GM23338 (cell line): ENCODE data around the gene PRDM9. TPM values are rescaled to one million over a fixed set of nuclear protein-coding genes. Genes with fewer than 3 reads are reported as not detected.

Experiments
- ATAC-seq: fragments of 200-7000 bp; cut with Tn5 transposase; 3 replicates; pipeline ENCODE4 v1.9.1; 2020
- DNase-seq: peaks from one replicate; pipeline ENCODE4 v3.0.0-alpha.2; 2015; ENCODE audit warnings: low spot score
- H2AFZ ChIP-seq: fragments of 200-600 bp; sonication (generic); 2 replicates; pipeline ENCODE4 v1.8.0; 2016; ENCODE audit warnings: antibody characterized with exemption, mild to moderate bottlenecking, moderate library complexity
- H3F3A ChIP-seq: fragments of 200-600 bp; sonication (generic); replicated peaks from 2 replicates; pipeline ENCODE4 v1.8.0; 2017; ENCODE audit warnings: antibody characterized with exemption, mixed run types, low read depth
- H3K27ac ChIP-seq: fragments of 200-600 bp; sonication (generic); 2 replicates; pipeline ENCODE4 v1.6.1; 2016; ENCODE audit warnings: low read depth
- H3K27me3 ChIP-seq: fragments of 200-600 bp; sonication (generic); 2 replicates; pipeline ENCODE4 v1.8.0; 2016; ENCODE audit warnings: mild to moderate bottlenecking, mixed run types, moderate library complexity; ENCODE audit not compliant: insufficient read depth
- H3K36me3 ChIP-seq: fragments of 200-600 bp; sonication (generic); 2 replicates; pipeline ENCODE4 v1.8.0; 2016; ENCODE audit warnings: mild to moderate bottlenecking; ENCODE audit not compliant: insufficient read depth
- H3K4me1 ChIP-seq: fragments of 200-600 bp; sonication (generic); 2 replicates; pipeline ENCODE4 v1.8.0; 2016; ENCODE audit warnings: mild to moderate bottlenecking, moderate library complexity; ENCODE audit not compliant: insufficient read depth
- H3K4me2 ChIP-seq: fragments of 200-600 bp; sonication (generic); 2 replicates; pipeline ENCODE4 v1.7.1; 2017; ENCODE audit warnings: mixed run types
- H3K4me3 ChIP-seq: fragments of 200-600 bp; sonication (generic); 2 replicates; pipeline ENCODE4 v1.6.1; 2016; ENCODE audit warnings: mixed run types
- H3K79me2 ChIP-seq: fragments of 200-600 bp; sonication (generic); replicated peaks from 2 replicates; pipeline ENCODE4 v1.8.0; 2017; ENCODE audit warnings: mild to moderate bottlenecking; ENCODE audit not compliant: insufficient read depth
- H3K9me2 ChIP-seq: fragments of 200-600 bp; sonication (generic); 2 replicates; pipeline ENCODE4 v1.8.0; 2017; ENCODE audit not compliant: insufficient read depth
- H4K20me1 ChIP-seq: fragments of 200-600 bp; sonication (generic); replicated peaks from 2 replicates; pipeline ENCODE4 v1.8.0; 2017; ENCODE audit warnings: mild to moderate bottlenecking; ENCODE audit not compliant: insufficient read depth
- H3K27ac Mint-ChIP-seq: 2 replicates; pipeline ENCODE4 v1.8.0; 2020; ENCODE audit warnings: inconsistent platforms, mild to moderate bottlenecking, moderate library complexity, mixed read lengths
- H3K27me3 Mint-ChIP-seq: 3 replicates; pipeline ENCODE4 v1.8.0; 2022; ENCODE audit warnings: low read depth, mild to moderate bottlenecking, moderate library complexity, mixed read lengths, inconsistent platforms; ENCODE audit not compliant: insufficient read depth, poor library complexity
- H3K36me3 Mint-ChIP-seq: 3 replicates; pipeline ENCODE4 v1.8.0; 2021; ENCODE audit warnings: low read depth, mild to moderate bottlenecking, inconsistent platforms, moderate library complexity, mixed read lengths
- H3K4me1 Mint-ChIP-seq: 3 replicates; pipeline ENCODE4 v1.8.0; 2020; ENCODE audit warnings: mild to moderate bottlenecking, inconsistent platforms, mixed read lengths
- H3K4me3 Mint-ChIP-seq: 3 replicates; pipeline ENCODE4 v1.8.0; 2021; ENCODE audit warnings: moderate library complexity, mild to moderate bottlenecking, inconsistent platforms, mixed read lengths
- H3K9me3 Mint-ChIP-seq: 3 replicates; pipeline ENCODE4 v1.8.0; 2020; ENCODE audit warnings: moderate library complexity, mild to moderate bottlenecking, inconsistent platforms, mixed read lengths
- CREB1 ChIP-seq: fragments of 250-450 bp; sonication (Bioruptor Pico); IDR thresholded peaks from 2 replicates; pipeline ENCODE4 v1.5.0; 2020; ENCODE audit warnings: low read depth, mild to moderate bottlenecking, moderate library complexity
- EZH2 ChIP-seq: fragments of 200-600 bp; sonication (generic); IDR thresholded peaks from one replicate; pipeline ENCODE4 v1.8.0; 2017; ENCODE audit warnings: antibody characterized with exemption, mild to moderate bottlenecking, low read depth; ENCODE audit not compliant: unreplicated experiment
- EZH2phosphoT487 ChIP-seq: fragments of 200-600 bp; sonication (generic); IDR thresholded peaks from one replicate; pipeline ENCODE4 v1.8.1; 2018; ENCODE audit warnings: antibody characterized with exemption; ENCODE audit not compliant: unreplicated experiment
- REST ChIP-seq: IDR thresholded peaks from one replicate; pipeline ENCODE4 v1.6.1; 2018; ENCODE audit warnings: antibody characterized with exemption; ENCODE audit not compliant: unreplicated experiment
- STAT1 ChIP-seq: IDR thresholded peaks from one replicate; pipeline ENCODE4 v1.6.1; 2016; ENCODE audit warnings: antibody characterized with exemption; ENCODE audit not compliant: unreplicated experiment
- ZNF331 ChIP-seq: fragments of 250-450 bp; sonication (Bioruptor Pico); IDR thresholded peaks from 2 replicates; pipeline ENCODE4 v1.5.0; 2020; ENCODE audit warnings: low read depth, mild to moderate bottlenecking, moderate library complexity
- ZNF462 ChIP-seq: fragments of 250-450 bp; sonication (Bioruptor Pico); IDR thresholded peaks from 2 replicates; pipeline ENCODE4 v1.5.0; 2020; ENCODE audit warnings: mild to moderate bottlenecking, moderate library complexity
- polyA plus RNA-seq: library from polyadenylated mRNA; unstranded; fragments of >200 nt; fragmentation: Nextera tagmentation; extraction: Ambion mirVana; gene quantifications from 2 replicates; pipeline ENCODE4 v1.2.1, GENCODE V29; 2016
- total RNA-seq: library from RNA; depleted of rRNA; stranded (reverse); fragments of >200 nt; shearing (Covaris generic); gene quantifications from 2 replicates; pipeline ENCODE4 v1.2.3, GENCODE V29; 2014

The PRDM9 gene
- total and polyA plus RNA-seq, 2 experiments from 2014 or later = not detected

GRCh38 chr5:23457780-23458179 lies 49.6 kb upstream of the PRDM9 start (continued):
- TF ChIP-seq REST (no peak), STAT1 (no peak), CREB1 (CRISPR knock-in tag) (no peak), EZH2phosphoT487 (no peak)

GRCh38 chr5:23459214-23459613 lies 48.2 kb upstream of the PRDM9 start:
- ATAC-seq (no peak), DNase-seq (no peak)
- H3K27ac ChIP-seq = no peak overlapping the region
- no peaks in the 10 kb centered on the region for H3K9me2 ChIP-seq
- Mint-ChIP-seq H3K4me1 (no peaks in the 10 kb centered on the region), H3K36me3 (no peaks in the 10 kb centered on the region; the same call in 2 of the 3 replicates), H3K9me3 (peaks cover 4% of the 10 kb centered on the region; the same call in 2 of the 3 replicates), H3K4me3 (no peak overlapping the region), H3K27ac (no peak overlapping the region), H3K27me3 (peaks cover 3% of the 10 kb centered on the region)
- no peaks in the 10 kb centered on the region for H3F3A ChIP-seq
- no peak overlapping the region for H3K4me2 ChIP-seq
- H3K4me1 ChIP-seq = no peaks in the 10 kb centered on the region
- H3K36me3 ChIP-seq = peaks cover 4% of the 10 kb centered on the region; the same call in 1 of the 2 replicates
- H2AFZ ChIP-seq = no peak overlapping the region
- H3K4me3 ChIP-seq = no peak overlapping the region
- no peaks in the 10 kb centered on the region for H4K20me1 ChIP-seq
- TF ChIP-seq EZH2 (no peak), ZNF331 (no peak), ZNF462 (CRISPR knock-in tag) (no peak)
- H3K79me2 ChIP-seq = no peaks in the 10 kb centered on the region
- no peaks in the 10 kb centered on the region for H3K27me3 ChIP-seq
